HEK293T (cell line): ENCODE data around the gene EIF4G3.
"Not testable (repeated sequence)": the region's sequence is repeated elsewhere in the genome, so short reads cannot be mapped to it uniquely, and the experiment has no call there.

Experiments
- CTCF ChIA-PET: fragments of 350-600 bp; formaldehyde crosslinking; extraction: SDS; loops from one replicate; lab custom pipeline; 2021; ENCODE audit warnings: antibody characterized with exemption, inconsistent platforms; lab: Yijun Ruan, JAX
- POLR2A ChIA-PET: fragments of 350-600 bp; formaldehyde crosslinking; extraction: SDS; loops from one replicate; lab custom pipeline; 2020; ENCODE audit warnings: antibody characterized with exemption, inconsistent platforms; lab: Yijun Ruan, JAX
- DNase-seq: peaks from one replicate; pipeline ENCODE4 v3.0.0; 2012; ENCODE audit warnings: mixed read lengths; ENCODE audit errors: extremely low spot score
- ARNT ChIP-seq: fragments of 450-650 bp; IDR thresholded peaks from 2 replicates; pipeline ENCODE4 v1.6.1; 2017; ENCODE audit warnings: mild to moderate bottlenecking
- BHLHE40 ChIP-seq: fragments of 450-650 bp; IDR thresholded peaks from 2 replicates; pipeline ENCODE4 v1.6.1; 2016; ENCODE audit warnings: mild to moderate bottlenecking, moderate library complexity, borderline replicate concordance
- CTBP1 ChIP-seq: fragments of 450-650 bp; IDR thresholded peaks from 2 replicates; pipeline ENCODE4 v1.6.1; 2016; ENCODE audit warnings: borderline replicate concordance
- ELF4 ChIP-seq: fragments of 450-650 bp; IDR thresholded peaks from 2 replicates; pipeline ENCODE4 v1.6.1; 2017; ENCODE audit warnings: antibody characterized with exemption
- FOXA1 ChIP-seq: fragments of 450-650 bp; IDR thresholded peaks from 2 replicates; pipeline ENCODE4 v1.6.1; 2016; ENCODE audit warnings: mild to moderate bottlenecking
- FOXK2 ChIP-seq: fragments of 450-650 bp; IDR thresholded peaks from 2 replicates; pipeline ENCODE4 v1.6.1; 2016; ENCODE audit warnings: mild to moderate bottlenecking
- FOXM1 ChIP-seq: fragments of 450-650 bp; IDR thresholded peaks from 2 replicates; pipeline ENCODE4 v1.6.1; 2017; ENCODE audit warnings: mild to moderate bottlenecking, borderline replicate concordance
- HDGF ChIP-seq: fragments of 450-650 bp; IDR thresholded peaks from 2 replicates; pipeline ENCODE4 v1.6.1; 2017; ENCODE audit warnings: antibody characterized with exemption, borderline replicate concordance
- L3MBTL2 ChIP-seq: fragments of 450-650 bp; conservative IDR thresholded peaks from 2 replicates; pipeline ENCODE4 v1.6.1; 2016; ENCODE audit warnings: mild to moderate bottlenecking
- LEF1 ChIP-seq: fragments of 450-650 bp; IDR thresholded peaks from 2 replicates; pipeline ENCODE4 v1.6.1; 2017; ENCODE audit warnings: mild to moderate bottlenecking, borderline replicate concordance
- NFRKB ChIP-seq: fragments of 450-650 bp; IDR thresholded peaks from 2 replicates; pipeline ENCODE4 v1.6.1; 2016; ENCODE audit warnings: mild to moderate bottlenecking, moderate library complexity
- SP1 ChIP-seq: fragments of 450-650 bp; IDR thresholded peaks from 2 replicates; pipeline ENCODE4 v1.6.1; 2017
- SUZ12 ChIP-seq: fragments of 450-650 bp; IDR thresholded peaks from 2 replicates; pipeline ENCODE4 v1.6.1; 2016; ENCODE audit warnings: mild to moderate bottlenecking
- TARDBP ChIP-seq: fragments of 450-650 bp; IDR thresholded peaks from 2 replicates; pipeline ENCODE4 v1.6.1; 2016
- ZNF384 ChIP-seq: fragments of 450-650 bp; IDR thresholded peaks from 2 replicates; pipeline ENCODE4 v1.6.1; 2016
- TF ChIP-seq, protein P1 (sequence below): fragments of 450-650 bp; IDR thresholded peaks from 2 replicates; pipeline ENCODE4 v1.6.1; 2016

Gene EIF4G3

DNA sequence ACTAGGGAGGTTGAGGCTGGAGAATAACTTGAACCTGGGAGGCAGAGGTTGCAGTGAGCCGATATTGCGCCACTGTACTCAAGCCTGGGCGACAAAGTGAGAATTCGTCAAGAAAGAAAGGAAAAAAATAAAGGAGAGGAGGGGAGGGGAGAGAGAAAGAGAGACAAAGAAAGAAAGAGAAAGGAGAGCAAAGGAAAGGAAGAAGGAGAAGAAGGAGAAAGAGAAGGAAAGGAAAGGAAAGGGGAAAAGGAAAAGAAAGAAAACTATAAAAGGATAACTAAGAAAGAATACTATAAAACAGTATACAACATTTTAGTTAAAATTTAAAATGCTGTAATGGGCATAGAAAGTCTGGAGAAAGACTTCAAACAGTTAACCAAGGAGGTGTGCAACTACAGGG lies 33.6 kb downstream of the EIF4G3 start:
- ChIA-PET CTCF (no interaction called here), POLR2A (no interaction called here)
- no peak for DNase-seq
- TF ChIP-seq TARDBP (no peak), SUZ12 (no peak), NFRKB (no peak), ZNF384 (no peak), HDGF (no peak)
- TF ChIP-seq, protein P1, sequence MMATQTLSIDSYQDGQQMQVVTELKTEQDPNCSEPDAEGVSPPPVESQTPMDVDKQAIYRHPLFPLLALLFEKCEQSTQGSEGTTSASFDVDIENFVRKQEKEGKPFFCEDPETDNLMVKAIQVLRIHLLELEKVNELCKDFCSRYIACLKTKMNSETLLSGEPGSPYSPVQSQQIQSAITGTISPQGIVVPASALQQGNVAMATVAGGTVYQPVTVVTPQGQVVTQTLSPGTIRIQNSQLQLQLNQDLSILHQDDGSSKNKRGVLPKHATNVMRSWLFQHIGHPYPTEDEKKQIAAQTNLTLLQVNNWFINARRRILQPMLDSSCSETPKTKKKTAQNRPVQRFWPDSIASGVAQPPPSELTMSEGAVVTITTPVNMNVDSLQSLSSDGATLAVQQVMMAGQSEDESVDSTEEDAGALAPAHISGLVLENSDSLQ, result no peak

DNA sequence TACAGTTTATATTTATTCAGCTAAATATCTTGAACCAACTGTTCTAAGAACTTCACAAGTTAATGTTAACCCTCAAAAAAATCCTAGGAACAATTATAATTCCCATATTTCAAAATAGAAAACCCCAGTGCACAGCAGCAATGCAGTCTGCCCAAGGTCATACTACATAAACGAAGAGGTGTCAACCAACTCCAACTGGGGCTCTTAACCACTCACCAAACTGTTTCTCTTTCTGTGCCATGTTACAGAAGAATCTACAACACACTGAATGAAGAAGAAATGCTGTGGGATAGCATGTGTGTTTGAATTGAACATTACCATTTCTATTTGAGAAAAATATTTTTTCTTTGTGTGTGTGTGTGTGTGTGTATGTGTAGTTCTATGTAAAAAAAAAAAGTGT lies 35.7 kb downstream of the EIF4G3 start:
- no peak for DNase-seq
- TF ChIP-seq, protein P1, result no peak
- no peak for TF ChIP-seq CTBP1
- TF ChIP-seq HDGF, result no peak
- TF ChIP-seq L3MBTL2, result no peak
- TF ChIP-seq FOXA1, result no peak
- no peak for TF ChIP-seq TARDBP
- TF ChIP-seq ZNF384, result no peak
- no peak for TF ChIP-seq SP1
- TF ChIP-seq ELF4, result no peak
- no peak for TF ChIP-seq FOXK2
- no peak for TF ChIP-seq LEF1
- no peak for TF ChIP-seq NFRKB
- TF ChIP-seq BHLHE40, result no peak
- no peak for TF ChIP-seq ARNT
- no peak for TF ChIP-seq SUZ12
- no peak for TF ChIP-seq FOXM1
- POLR2A ChIA-PET, result no interaction called here
- CTCF ChIA-PET, result no interaction called here

DNA sequence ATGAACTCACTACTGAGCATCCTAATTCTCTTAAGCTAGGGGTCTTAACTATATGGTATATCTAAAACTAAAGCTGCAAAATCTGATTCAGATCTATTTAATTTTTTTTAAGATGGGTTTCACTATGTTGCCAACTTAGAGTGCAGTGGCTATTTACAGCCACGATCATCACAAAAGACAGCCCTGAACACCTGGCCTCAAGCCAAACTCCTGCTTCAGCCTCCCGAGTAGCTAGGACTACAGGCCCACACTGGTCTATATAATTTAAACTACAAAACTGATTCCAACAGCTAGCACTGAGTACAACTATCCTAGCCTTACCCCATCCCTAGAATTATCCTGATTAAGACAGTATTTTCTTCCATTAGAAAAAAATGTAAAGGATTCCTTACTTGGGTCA lies 37.1 kb downstream of the EIF4G3 start:
- ChIA-PET POLR2A (no interaction called here), CTCF (no interaction called here)
- no peak for TF ChIP-seq HDGF
- no peak for TF ChIP-seq L3MBTL2
- no peak for TF ChIP-seq ARNT
- TF ChIP-seq SP1, result no peak
- TF ChIP-seq, protein P1, result no peak
- no peak for TF ChIP-seq LEF1
- TF ChIP-seq NFRKB, result no peak
- TF ChIP-seq TARDBP, result no peak
- no peak for TF ChIP-seq ELF4
- no peak for DNase-seq

DNA sequence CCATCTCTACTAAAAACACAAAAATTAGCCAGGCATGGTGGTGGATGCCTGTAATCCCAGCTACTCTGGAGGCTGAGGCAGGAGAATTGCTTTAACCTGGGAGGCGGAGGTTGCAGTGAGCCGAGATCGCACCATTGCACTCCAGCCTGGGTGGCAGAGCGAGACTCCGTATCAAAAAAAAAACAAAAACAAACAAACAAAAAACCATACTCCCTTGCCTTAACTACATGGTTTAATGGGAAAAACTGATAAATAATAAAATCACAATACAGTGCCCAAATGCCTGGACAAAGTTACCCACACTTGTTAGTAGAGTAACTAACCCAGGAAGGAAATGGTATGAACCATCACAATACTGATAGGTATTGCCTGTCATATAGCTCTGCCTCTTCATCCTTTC lies 40.4 kb downstream of the EIF4G3 start:
- POLR2A ChIA-PET, result not testable (repeated sequence)
- CTCF ChIA-PET, result interaction anchor here (0.6 kb wide), 1 partner anchor 24 kb away, joined by 7 read pairs; no protein-coding TSS in a partner anchor

DNA sequence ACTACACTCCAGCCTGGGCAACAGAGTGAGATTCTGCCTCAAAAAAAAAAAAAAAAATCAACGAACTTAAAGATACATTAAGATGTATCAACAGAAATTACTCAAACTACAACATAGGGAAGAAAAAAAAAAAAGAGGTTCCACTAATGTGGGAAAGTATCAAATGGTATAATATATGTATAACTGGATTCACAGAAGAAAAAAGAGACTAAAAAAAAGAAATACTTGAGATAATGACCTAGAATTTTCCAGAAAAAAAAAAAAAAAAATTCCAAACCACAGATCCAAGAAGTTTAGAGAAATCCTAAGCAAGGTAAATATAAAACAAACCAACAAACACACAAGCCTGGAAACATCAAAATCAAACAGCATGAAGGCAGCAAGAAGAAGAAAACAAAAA lies 45.5 kb downstream of the EIF4G3 start:
- no peak for TF ChIP-seq L3MBTL2
- TF ChIP-seq ARNT, result no peak
- TF ChIP-seq HDGF, result no peak
- TF ChIP-seq CTBP1, result no peak
- no peak for TF ChIP-seq ELF4
- no peak for TF ChIP-seq FOXM1
- no peak for TF ChIP-seq SUZ12
- no peak for TF ChIP-seq SP1
- TF ChIP-seq TARDBP, result no peak
- TF ChIP-seq NFRKB, result no peak
- TF ChIP-seq, protein P1, result no peak
- TF ChIP-seq LEF1, result no peak
- ChIA-PET POLR2A (no interaction called here), CTCF (no interaction called here)
- no peak for DNase-seq

More for the DNA sequence above, 40.4 kb downstream of the EIF4G3 start:
- DNase-seq, result not testable (repeated sequence)

DNA sequence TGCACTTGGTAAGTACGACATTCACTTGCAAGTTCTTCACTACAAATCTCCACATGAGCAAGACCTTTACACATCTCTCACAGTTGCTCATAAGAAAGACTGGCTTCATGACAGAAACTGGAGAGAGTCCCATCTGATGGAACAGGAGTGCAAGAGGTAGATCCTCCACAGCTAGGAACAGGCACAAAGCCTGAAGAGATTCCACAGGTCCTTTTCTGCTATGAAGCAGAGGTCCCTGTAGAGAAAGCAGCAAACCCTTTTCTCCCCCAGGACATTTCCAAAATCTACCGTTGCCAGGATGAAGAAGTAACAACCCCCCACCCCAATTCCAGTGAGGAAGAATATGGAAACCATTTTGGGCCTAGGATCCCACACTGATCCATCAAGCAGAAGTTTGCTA lies 47.3 kb downstream of the EIF4G3 start:
- DNase-seq, result no peak
- CTCF ChIA-PET, result no interaction called here
- no peak for TF ChIP-seq SP1
- POLR2A ChIA-PET, result no interaction called here

DNA sequence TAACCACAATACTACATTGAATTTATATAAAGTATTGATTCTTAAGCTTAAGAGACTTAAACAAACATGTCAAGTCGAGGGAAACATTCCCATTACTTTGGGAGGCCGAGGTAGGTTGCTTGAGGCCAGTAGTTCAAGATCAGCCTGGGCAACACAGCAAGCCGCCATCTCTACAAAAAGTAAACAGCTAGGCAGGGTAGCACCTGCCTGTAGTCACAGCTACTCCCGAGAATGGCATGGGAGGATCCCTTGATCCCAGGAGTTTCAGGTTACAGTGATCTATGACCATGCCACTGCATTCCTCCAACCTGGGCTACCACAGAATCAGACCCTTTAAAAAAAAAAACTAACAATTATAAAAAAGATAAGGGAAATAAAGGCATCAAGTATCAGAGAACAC lies 50.4 kb downstream of the EIF4G3 start:
- ChIA-PET POLR2A (no interaction called here), CTCF (no interaction called here)
- no peak for DNase-seq
- no peak for TF ChIP-seq NFRKB
- TF ChIP-seq CTBP1, result no peak
- TF ChIP-seq FOXK2, result no peak
- no peak for TF ChIP-seq L3MBTL2
- TF ChIP-seq ELF4, result no peak
- no peak for TF ChIP-seq FOXA1
- TF ChIP-seq, protein P1, result no peak
- TF ChIP-seq SP1, result no peak
- no peak for TF ChIP-seq ARNT
